SU-DHL-6 (cell line): ENCODE results near the gene PPTC7.

ENCODE experiments used
- CTCF ChIP-seq: fragments of 200-600 bp; sonication (generic); IDR thresholded peaks from one replicate; pipeline ENCODE4 v1.5.1; 2017; ENCODE audit warnings: antibody characterized with exemption, mild to moderate bottlenecking, low read length, moderate library complexity; ENCODE audit not compliant: insufficient read depth, poor library complexity, severe bottlenecking
- EZH2phosphoT487 ChIP-seq: fragments of 200-600 bp; sonication (generic), shearing (Covaris generic); conservative IDR thresholded peaks from 2 replicates; pipeline ENCODE4 v1.6.1; 2018; ENCODE audit warnings: mild to moderate bottlenecking, antibody characterized with exemption, low read length, moderate library complexity, mixed read lengths

GRCh38 chr12:110613071-110613770 lies 30.1 kb upstream of the PPTC7 start:
- TF ChIP-seq CTCF (no peak), EZH2phosphoT487 (no peak)
